ENCODE results near the gene HIGD2A.

HIGD2A gene

DNA sequence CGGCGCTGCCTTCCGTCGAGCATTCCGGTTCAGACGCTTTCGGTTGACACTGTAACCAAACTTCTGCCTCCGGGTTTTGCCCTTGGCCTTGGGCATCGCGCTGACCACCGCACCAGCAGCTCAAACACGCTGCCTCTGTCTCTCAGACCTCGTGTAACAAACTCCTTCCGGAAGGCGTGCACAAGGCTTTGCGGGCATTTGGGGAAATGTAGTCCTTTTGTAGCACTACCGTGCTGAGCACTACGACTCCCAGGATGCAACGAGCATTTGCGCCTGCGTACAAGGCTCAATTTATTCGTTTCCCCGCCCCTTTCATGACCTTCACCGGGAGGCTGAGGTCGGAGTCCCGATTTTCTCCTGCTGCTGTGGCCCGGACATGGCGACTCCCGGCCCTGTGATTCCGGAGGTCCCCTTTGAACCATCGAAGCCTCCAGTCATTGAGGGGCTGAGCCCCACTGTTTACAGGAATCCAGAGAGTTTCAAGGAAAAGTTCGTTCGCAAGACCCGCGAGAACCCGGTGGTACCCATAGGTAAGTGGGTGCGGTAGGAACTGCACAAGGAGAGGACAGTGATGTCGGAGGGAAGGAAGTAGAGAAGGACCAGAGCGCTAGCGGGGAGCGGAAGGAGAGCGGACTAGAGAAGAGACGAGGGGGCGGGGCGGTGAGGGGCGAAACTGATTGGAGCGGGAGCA lies at the start of gene HIGD2A, which contains the start of gene NOP16:
TSS of gene HIGD2A (plus strand) at position 308 of the 691 bp plus-strand sequence. CDS start at position 377, 69 bp downstream.
TSS of gene NOP16 (minus strand) at position 155 of the 691 bp plus-strand sequence. CDS start at position 96, 59 bp downstream.
- DNase-seq: peak; percentile 99

DNA sequence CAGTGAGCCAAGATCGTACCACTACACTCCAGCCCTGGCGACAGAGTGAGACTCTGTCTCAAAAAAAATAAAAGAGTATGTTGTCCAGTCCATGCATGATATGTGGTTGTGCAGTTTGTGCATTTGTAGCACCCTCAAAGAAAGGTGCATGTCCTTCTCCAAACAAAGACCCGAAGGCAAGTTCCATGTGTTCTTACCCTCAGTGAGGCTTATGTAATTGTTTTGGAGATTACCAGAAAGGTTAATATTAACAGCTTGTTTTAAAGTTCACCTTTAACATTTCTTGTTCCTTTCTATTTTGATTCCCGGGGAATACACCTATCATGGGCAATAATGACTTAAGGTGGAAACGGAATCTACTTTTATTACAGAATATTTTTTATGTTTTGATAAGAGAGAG lies 49.2 kb upstream of the HIGD2A start:
- no peak for DNase-seq

GRCh38 chr5:176341325-176342157 lies 47.0 kb upstream of the HIGD2A start:
- no peak for DNase-seq

DNA sequence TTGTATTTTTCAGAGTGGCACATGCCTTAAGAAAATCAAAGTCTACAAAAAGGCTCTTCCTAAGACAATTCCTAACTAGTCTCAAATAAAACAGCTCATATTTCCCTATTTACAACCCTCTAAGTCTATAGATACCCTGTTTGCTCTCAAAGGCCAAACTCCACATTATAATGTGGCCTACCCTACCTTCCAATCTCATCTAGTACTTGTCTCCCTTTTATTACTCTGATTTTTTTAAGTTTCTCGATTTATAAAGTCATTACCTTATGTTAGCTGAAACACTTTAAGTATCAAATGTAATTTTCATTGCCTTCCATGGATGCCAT lies 46.4 kb upstream of the HIGD2A start:
- DNase-seq: no peak

- DNase-seq: no peak
These were observed 45.6 kb upstream of the HIGD2A start for GRCh38 chr5:176342766-176343458.

GRCh38 chr5:176350416-176350815 lies 38.1 kb upstream of the HIGD2A start:
- no peak for DNase-seq

- no peak for DNase-seq
These were observed 36.3 kb upstream of the HIGD2A start for GRCh38 chr5:176352116-176352878.

- DNase-seq: no peak
These were observed 35.0 kb upstream of the HIGD2A start for GRCh38 chr5:176353533-176353932.

- no peak for DNase-seq
These were observed 33.0 kb upstream of the HIGD2A start for GRCh38 chr5:176355400-176356178.

DNA sequence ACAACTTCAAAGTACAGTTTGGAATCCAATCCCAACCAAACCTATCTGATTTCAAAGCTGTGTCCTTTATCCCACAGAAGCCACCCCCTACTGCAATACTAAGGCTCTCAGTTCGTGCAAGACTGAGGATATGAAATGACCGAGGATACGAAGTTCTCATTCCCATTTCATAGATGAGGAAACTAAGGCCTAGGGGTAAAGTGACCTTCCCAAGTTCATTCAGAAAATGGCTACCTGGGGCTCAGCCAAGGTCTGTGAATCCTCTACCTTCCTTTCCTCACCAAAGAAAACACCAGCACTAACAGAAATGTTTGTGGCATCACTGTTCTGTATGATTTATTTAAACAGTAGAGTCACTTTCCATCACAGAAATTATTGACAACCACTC lies 32.4 kb upstream of the HIGD2A start:
- DNase-seq: no peak

GRCh38 chr5:176359658-176360057 lies 28.9 kb upstream of the HIGD2A start:
- DNase-seq: no peak

DNA sequence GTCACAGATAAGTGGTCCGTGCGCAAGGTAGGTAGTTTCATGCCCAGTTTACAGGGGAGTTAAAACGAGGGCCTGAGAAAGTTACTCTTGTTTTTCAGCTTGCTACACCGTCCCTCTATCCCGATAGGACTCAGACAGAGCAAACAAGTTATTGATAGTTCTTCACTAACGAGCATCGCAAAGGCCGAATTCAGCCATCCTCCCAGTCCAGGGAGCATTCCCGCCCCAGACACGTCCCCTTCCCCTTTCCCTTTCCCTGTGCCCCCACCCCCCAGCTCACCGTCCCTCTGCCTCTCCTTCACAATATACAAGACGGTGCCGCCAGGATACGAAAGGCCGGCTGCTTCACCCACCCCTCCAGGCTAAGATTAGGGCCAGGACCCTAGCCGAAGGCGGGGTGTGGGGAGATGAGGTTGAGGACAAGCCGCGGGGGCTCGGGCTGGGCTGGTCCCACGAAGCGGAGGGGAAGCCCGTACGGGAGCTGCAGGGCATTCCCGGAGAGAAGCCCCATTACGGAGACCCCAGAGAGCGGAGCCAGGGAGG lies 27.6 kb upstream of the HIGD2A start:
- DNase-seq: peak; percentile 2

DNA sequence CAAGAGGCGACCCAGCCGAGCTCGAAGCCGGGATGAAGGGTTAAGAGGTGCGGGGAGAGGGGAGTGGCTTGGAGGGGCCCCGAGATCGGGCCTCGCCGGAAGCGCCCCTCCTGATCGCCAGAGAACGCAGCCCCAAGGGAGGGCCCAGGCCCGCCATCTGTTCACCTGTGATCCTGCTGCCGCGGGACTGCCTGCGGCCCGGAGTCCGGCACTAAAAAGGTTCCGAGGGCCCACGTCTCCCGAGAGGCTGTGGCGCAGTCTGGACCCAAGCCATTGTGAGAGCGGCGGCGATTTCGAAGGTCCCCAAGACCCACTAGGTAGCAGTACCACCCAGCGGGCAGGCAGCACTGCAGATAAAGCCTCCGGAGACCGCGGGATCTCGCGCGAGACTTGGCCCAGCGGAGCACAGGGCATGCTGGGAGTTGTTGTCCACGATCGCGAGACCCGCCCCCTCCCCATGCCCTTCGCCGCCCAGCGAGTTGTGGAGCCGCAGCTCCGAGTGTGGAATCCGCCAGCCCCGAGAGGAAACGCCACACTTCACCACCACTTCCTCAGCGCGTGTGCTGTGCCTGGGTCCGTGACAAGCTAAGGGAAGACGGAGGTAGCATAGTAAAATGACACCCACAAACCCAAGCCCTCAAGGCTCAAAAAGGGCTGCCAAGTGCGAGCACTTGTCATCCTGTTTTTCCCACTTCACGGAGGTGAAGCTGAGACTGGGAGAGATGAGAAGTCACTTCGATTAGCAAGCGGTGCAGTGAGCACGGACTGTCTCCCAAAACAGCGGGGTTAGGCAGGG lies 26.9 kb upstream of the HIGD2A start, which contains the start of gene KIAA1191:
TSS of gene KIAA1191 (minus strand) at position 328 of the 796 bp plus-strand sequence. CDS start 2,256 bp downstream, outside the sequence.
- DNase-seq: peak; percentile 87

GRCh38 chr5:176362233-176362490 lies 26.4 kb upstream of the HIGD2A start:
- DNase-seq: no peak

DNA sequence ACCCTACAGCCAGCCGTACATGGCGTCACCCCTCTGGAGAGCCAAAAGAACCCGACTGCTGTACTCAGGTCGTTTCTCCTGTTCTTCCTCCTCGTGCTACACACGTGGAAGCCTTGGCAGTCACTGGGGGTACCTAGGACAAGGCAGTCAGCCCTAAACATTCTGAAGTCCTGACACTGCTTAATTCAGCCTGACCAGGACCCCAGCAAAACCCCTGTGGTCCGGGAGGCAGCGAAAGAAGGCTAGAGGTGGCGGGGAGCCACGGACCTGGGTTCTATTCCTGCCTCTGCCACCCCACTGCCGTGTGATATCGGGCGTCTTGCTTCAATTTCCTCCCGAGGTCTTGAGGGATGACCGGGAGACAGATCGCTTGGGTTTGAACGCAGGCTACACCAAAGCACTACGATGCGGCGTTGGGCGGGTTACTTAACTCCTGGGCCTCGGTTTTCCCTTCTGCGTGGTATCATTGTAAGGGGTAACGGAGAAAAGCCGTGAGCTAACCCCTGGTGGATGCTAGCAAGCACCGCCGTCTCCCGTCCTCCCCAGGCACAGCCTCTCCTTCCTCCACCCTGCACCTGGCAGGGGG lies 23.7 kb upstream of the HIGD2A start:
- DNase-seq: no peak

GRCh38 chr5:176365351-176366231 lies 23.0 kb upstream of the HIGD2A start, which contains the start of gene ARL10:
Gene ARL10 (plus strand): TSS chr5:176365487. CDS start chr5:176365564, 77 bp downstream.
- peak; percentile 79 for DNase-seq

DNA sequence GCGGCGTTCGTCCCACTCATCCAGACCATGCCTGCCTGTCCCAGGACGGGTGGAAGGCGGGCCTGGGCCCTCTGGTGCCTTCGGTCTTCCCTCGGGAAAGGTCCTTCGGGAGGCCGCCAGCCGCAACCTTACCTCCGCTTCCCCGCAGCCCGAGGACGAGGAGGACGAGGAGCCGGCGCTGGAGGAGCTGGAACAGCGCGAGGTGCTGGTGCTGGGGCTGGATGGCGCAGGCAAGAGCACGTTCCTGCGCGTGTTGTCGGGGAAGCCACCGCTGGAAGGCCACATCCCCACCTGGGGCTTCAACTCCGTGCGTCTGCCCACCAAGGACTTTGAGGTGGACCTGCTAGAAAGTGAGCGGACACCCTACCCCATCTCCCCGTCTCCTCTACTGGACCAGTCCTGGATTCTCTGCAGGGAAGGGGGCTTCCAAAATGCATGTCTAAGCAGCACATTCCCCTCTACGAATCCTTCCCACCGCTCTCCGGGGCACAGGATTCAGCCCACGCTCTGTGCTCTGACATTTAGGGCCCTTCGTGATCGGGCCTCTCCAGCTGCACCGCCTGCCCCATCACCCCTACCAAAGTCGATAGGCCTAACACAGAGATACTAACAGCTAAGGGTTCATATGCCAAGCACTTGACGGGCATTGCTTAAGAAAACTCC lies 22.2 kb upstream of the HIGD2A start:
- no peak for DNase-seq

DNA sequence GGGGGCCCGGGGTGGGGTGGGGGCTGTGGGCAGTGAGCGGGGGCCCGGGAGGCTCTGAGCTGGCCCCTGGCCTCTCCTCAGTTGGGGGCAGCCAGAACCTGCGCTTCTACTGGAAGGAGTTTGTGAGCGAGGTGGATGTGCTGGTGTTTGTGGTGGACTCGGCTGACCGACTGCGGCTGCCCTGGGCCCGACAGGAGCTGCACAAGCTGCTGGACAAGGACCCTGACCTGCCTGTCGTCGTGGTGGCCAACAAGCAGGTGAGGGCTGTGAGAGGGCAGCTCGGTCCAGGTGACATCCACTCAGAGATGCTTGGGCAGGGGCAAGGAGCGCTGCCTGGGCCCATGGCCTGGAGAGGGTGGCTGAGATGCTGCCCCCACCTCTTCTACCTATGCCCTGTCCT lies 19.8 kb upstream of the HIGD2A start:
- DNase-seq: no peak
